Kidney epithelial cell (primary cell): Measurements from ENCODE around the gene PSPN. TPM values are rescaled to one million over a fixed set of nuclear protein-coding genes. Genes with fewer than 3 reads are reported as not detected.
A peak's percentile ranks its signal among the peaks of the same experiment; 100 is the strongest.

ENCODE experiments used
- DNase-seq: peaks from one replicate; pipeline ENCODE4 v3.0.0-alpha.2; 2010; ENCODE audit warnings: low read depth
- H3K27me3 ChIP-seq: 2 replicates; pipeline ENCODE4 v1.6.0; 2011; ENCODE audit warnings: low read length; ENCODE audit not compliant: control insufficient read depth, insufficient read depth
- H3K36me3 ChIP-seq: 2 replicates; pipeline ENCODE4 v1.5.1; 2011; ENCODE audit warnings: low read length; ENCODE audit not compliant: control insufficient read depth, insufficient read depth
- H3K4me3 ChIP-seq: 2 replicates; pipeline ENCODE4 v1.5.1; 2011; ENCODE audit warnings: low read depth, mild to moderate bottlenecking, control low read depth, low read length
- total RNA-seq: library from RNA; depleted of rRNA; stranded (reverse); fragments of >200 nt; gene quantifications from 2 replicates; pipeline ENCODE4 v1.2.3, GENCODE V29; 2015
- TF ChIP-seq, protein P1 (sequence below): IDR thresholded peaks from 2 replicates; pipeline ENCODE4 v1.5.1; 2011; ENCODE audit warnings: mild to moderate bottlenecking, moderate library complexity, low read length, control low read depth, inconsistent platforms; ENCODE audit not compliant: insufficient read depth, poor library complexity, severe bottlenecking

PSPN gene
- total RNA-seq, 1 donor from 2014 or later, result 1.5 TPM

DNA sequence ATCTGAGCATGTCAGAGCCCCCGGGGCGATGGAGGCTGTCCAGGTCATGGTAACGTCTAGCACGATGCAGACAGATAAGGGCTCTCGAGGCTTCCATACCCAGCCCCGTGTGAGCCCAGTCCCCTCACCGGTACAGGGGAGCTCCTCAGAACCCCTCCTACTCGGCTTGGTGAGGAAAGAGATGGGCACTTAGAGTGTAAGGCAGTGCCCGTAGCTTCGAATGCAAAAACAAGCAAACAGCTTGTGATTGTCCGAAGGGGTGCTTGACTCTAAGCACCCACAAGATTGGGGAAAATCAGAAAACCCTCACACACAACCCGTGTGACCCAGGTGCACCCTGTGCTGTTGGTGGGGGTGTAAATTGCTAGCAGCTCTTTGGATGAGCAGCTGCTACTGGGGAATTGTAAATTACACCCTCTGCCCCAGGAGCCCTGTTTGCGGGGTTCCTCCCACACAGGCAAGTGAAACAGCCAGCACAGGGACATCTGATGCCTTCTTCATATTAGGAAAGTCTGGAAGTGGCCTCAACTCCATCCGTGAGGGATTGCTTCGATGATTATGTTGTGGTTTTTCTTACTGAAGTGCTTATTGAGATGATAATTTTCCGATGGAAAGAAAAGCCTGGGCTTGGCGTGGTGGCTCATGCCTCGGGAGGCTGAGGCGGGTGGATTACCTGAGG is 918 bp upstream of the PSPN start:
- Histone ChIP-seq H3K36me3 (peaks cover 1% of the 10 kb centered on the region), H3K4me3 (no peak overlapping the region), H3K27me3 (no peaks in the 10 kb centered on the region)
- TF ChIP-seq, protein P1, sequence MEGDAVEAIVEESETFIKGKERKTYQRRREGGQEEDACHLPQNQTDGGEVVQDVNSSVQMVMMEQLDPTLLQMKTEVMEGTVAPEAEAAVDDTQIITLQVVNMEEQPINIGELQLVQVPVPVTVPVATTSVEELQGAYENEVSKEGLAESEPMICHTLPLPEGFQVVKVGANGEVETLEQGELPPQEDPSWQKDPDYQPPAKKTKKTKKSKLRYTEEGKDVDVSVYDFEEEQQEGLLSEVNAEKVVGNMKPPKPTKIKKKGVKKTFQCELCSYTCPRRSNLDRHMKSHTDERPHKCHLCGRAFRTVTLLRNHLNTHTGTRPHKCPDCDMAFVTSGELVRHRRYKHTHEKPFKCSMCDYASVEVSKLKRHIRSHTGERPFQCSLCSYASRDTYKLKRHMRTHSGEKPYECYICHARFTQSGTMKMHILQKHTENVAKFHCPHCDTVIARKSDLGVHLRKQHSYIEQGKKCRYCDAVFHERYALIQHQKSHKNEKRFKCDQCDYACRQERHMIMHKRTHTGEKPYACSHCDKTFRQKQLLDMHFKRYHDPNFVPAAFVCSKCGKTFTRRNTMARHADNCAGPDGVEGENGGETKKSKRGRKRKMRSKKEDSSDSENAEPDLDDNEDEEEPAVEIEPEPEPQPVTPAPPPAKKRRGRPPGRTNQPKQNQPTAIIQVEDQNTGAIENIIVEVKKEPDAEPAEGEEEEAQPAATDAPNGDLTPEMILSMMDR, result no peak
- DNase-seq, result no peak

DNA sequence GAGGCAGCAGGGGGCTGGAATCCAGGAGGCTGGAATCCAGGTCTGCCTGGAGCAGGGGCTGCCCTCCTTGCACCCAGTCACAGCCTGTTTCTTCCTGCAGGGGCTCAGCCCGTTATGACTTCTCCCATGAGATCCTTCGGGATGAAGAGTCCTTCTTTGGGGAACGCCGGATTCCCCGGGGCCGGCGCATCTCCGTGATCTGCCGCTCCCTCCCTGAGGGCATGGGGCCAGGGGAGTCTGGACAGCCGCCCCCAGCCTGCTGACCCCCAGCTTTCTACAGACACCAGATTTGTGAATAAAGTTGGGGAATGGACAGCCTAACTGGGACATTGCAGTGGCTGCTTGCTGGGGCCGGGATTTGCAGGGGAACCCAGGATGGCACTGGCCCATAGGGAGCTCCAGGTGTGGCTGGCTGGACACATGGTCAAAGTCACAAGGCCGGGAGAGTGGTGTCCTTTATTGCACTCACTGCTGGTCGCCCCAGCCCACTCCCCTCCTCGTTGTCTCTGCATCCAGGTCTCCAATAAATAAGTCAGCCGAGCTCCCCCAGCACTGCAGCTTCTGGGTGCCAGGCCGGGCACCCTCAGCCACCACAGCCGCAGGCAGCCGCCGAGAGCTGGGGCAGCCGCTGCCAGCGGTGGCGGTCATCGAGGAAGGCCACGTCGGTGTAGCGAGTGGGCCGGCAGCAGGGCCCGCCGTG is 872 bp downstream of the PSPN start:
- peaks cover under 1% of the 10 kb centered on the region for H3K36me3 ChIP-seq
- DNase-seq, result no peak

DNA sequence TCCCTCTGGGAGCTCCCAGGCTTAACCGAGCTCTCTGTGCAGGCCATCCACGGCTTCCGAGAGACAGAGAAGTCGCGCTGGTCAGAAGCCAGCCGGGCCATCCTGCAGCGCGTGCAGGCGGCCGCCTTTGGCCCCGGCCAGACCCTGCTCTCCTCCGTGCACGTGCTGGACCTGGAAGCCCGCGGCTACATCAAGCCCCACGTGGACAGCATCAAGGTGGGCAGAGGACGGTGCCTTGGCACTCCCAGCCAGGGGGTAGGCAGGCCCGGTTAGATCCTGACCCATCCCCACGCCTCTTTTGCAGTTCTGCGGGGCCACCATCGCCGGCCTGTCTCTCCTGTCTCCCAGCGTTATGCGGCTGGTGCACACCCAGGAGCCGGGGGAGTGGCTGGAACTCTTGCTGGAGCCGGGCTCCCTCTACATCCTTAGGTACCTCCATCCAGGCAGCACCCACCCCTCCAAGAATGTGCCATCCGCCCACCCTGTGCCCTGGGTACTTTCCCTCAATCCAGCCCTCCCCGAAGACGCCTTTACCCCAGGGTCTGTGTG is 1.5 kb downstream of the PSPN start:
- no peaks in the 10 kb centered on the region for H3K36me3 ChIP-seq
- H3K27me3 ChIP-seq, result no peaks in the 10 kb centered on the region
- TF ChIP-seq, protein P1, result no peak
- no peak overlapping the region for H3K4me3 ChIP-seq
- no peak for DNase-seq

More for the DNA sequence above, 872 bp downstream of the PSPN start:
- Histone ChIP-seq H3K27me3 (no peaks in the 10 kb centered on the region), H3K4me3 (no peak overlapping the region)
- TF ChIP-seq, protein P1, result no peak

DNA sequence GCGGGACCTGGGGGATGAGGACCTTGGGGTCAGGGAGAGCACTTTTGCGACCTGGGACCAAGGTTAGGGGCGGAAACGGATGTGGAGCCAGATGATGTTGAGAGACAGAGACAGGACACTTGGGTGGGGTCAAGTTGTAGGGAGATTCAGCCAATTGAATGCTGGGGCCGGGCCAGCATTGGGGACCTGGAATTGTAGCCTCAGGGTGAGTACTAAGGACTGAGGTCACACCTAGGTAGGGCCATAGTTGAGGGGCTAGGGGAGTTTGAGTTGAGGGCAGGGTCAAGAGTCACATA is 2.0 kb downstream of the PSPN start:
- Histone ChIP-seq H3K36me3 (no peaks in the 10 kb centered on the region), H3K4me3 (peak overlapping the region; percentile 50), H3K27me3 (no peaks in the 10 kb centered on the region)
- TF ChIP-seq, protein P1, result no peak
- no peak for DNase-seq

DNA sequence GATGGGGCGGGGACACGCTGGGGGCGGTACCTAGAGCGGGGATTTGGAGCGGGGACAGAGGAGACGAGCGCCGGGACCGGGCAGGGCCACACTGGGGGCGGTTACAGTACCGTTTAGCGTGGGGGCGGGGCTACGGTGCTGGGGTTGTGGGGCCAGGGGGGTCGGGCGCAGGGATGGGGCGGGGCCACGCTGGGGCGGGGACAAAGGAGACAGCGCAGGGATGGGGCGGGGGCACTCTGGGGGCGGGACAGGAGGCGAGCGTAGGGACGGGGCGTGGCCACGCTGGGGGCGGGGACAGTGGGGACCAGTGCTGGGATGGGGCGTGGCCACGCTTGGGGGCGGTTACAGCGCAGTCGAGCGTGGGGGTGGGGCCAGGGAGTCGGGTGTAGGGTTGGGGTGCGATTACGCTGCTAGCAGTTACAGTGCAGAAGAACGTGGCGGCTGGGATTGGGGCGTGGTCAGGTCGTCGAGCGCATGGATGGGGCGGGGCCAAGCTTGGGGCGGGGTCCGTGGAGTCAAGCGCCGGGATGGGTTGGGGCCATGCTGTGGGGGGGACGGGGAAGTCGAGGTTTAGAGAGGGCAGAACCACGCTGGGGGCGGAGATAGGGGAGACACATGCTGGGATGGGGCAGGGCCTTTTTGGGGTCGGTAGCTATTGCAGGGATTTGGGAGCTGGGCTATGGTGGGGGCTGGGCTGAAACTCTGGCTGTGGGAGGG is 2.5 kb downstream of the PSPN start:
- DNase-seq, result peak; percentile 84
- TF ChIP-seq, protein P1, result no peak
- H3K36me3 ChIP-seq, result no peaks in the 10 kb centered on the region
- H3K27me3 ChIP-seq, result no peaks in the 10 kb centered on the region
- peak overlapping the region; percentile 75 for H3K4me3 ChIP-seq
